Activated naive CD8-positive, alpha-beta T cell treated with anti-CD3 and anti-CD28 coated beads, Interleukin-2, amount 10 ng/mL, durations not matched to agents 7 days and 5 days (primary cell): ENCODE measurements around the gene NHERF2. TPM values are rescaled to one million over a fixed set of nuclear protein-coding genes. Genes with fewer than 3 reads are reported as not detected.

Source experiments
- ATAC-seq: fragments of 150-1000 bp; cut with Tn5 transposase; one replicate; pipeline ENCODE4 v1.10.0; 2021; ENCODE audit warnings: low read depth, moderate library complexity
- POLR2A ChIA-PET: fragments of 350-600 bp; sonication (Branson Sonifier 250); formaldehyde crosslinking; loops from one replicate; lab custom pipeline; 2021; ENCODE audit warnings: antibody characterized with exemption; lab: Charles Lee
- DNase-seq: peaks from one replicate; pipeline ENCODE4 v3.0.0; 2021
- H3K27ac Mint-ChIP-seq: one replicate; pipeline ENCODE4 v1.8.0; 2022; ENCODE audit warnings: mild to moderate bottlenecking, mixed read lengths
- H3K27me3 Mint-ChIP-seq: one replicate; pipeline ENCODE4 v1.8.0; 2022; ENCODE audit warnings: mild to moderate bottlenecking, moderate library complexity, mixed read lengths
- H3K36me3 Mint-ChIP-seq: one replicate; pipeline ENCODE4 v1.8.0; 2021; ENCODE audit warnings: mild to moderate bottlenecking, mixed read lengths
- H3K4me1 Mint-ChIP-seq: one replicate; pipeline ENCODE4 v1.8.0; 2021; ENCODE audit warnings: mixed read lengths
- H3K4me3 Mint-ChIP-seq: one replicate; pipeline ENCODE4 v1.8.0; 2022; ENCODE audit warnings: mild to moderate bottlenecking, moderate library complexity, mixed read lengths
- H3K9me3 Mint-ChIP-seq: one replicate; pipeline ENCODE4 v1.8.0; 2021; ENCODE audit warnings: mixed read lengths
- total RNA-seq, 2 experiments: library from RNA; stranded (reverse); gene quantifications; one replicate each; pipeline ENCODE4 v1.2.3, GENCODE V29; 2021

NHERF2 gene
- total RNA-seq, 2 experiments from 2014 or later = 4.2 to 4.3 TPM

DNA sequence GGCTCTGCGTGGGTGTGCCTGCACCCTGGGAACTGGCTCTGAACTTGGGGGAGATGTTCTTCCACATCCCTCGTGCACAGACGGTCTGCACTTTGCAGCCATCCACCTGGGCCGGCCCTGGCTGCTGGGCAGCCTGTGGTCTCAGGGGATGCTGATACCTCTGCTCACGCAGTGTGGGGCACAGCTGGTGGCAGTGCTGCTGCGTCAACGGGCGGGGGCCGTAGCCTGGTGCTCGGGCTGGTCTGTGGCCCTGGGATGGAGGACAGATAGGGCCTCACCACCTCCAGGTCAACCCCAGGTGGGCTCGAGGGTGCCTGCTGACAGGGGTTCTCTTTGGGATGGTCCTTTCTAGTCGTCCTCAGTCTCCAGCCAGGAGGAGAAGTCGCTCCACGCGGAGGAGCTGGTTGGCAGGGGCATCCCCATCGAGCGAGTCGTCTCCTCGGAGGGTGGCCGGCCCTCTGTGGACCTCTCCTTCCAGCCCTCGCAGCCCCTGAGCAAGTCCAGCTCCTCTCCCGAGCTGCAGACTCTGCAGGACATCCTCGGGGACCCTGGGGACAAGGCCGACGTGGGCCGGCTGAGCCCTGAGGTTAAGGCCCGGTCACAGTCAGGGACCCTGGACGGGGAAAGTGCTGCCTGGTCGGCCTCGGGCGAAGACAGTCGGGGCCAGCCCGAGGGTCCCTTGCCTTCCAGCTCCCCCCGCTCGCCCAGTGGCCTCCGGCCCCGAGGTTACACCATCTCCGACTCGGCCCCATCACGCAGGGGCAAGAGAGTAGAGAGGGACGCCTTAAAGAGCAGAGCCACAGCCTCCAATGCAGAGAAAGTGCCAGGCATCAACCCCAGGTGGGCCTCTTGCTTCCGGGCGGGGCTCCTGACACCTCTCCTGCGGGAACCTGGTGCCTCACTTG lies 57.4 kb downstream of the NHERF2 start:
- Mint-ChIP-seq H3K27ac (no peak overlapping the region), H3K4me1 (no peaks in the 10 kb centered on the region), H3K9me3 (no peaks in the 10 kb centered on the region), H3K36me3 (peaks cover 1% of the 10 kb centered on the region), H3K4me3 (no peak overlapping the region), H3K27me3 (no peaks in the 10 kb centered on the region)
- POLR2A ChIA-PET = no interaction called here
- DNase-seq (no peak), ATAC-seq (no peak)

DNA sequence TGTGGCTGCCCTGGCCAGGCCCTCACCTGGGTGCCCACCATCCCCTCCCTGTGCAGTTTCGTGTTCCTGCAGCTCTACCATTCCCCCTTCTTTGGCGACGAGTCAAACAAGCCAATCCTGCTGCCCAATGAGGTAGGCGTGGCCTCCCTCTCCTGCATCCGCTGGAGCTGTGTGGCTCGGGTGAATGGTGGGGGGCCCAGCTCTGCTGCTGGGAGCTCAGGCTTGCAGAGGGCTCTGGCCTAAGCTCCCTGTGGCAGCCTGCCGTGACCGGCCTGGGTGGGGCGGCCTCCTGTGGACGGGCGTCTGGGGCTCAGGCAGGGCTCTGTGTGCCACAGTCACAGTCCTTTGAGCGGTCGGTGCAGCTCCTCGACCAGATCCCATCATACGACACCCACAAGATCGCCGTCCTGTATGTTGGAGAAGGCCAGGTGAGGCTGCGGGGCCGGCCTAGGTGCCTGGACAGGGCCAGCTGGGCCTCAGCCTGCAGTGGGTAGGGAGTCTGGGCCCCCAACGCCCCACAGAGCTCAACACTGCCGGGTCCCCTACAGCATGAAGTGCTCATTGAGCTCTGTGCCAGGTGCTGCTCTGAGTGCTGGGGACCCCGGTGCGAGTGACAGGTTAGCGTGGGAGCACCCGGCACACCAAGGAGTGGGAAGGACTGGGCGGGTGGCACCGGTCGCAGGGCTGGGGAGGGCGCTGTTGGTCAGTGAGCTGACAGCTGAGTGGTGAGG lies 58.4 kb downstream of the NHERF2 start:
- no peaks in the 10 kb centered on the region for H3K4me1 Mint-ChIP-seq
- H3K27me3 Mint-ChIP-seq = no peaks in the 10 kb centered on the region
- no peak overlapping the region for H3K4me3 Mint-ChIP-seq
- H3K27ac Mint-ChIP-seq = no peak overlapping the region
- peaks cover 1% of the 10 kb centered on the region for H3K36me3 Mint-ChIP-seq
- ATAC-seq = no peak
- POLR2A ChIA-PET = no interaction called here
- DNase-seq = no peak
- H3K9me3 Mint-ChIP-seq = no peaks in the 10 kb centered on the region

DNA sequence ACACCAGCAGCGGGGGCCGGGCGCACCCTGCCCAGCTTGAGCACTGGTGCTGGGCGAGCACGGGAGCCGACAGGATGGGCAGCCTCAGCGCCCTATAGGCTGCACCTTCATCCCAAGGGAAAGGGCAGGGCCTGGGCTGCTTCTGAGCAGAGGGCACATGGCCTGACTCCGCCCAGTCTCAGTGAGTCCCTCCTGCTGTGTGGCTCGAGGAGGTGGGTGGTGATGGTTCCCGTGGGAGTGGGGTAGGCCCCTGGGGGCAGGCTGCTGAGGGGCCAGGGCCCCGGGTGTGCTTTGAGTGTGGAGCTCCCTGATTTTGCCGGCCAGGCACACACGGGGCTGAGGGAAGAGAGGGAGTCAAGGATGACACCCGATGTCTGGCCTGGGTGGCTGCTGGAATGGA lies 59.0 kb downstream of the NHERF2 start:
- Mint-ChIP-seq H3K4me3 (no peak overlapping the region), H3K4me1 (no peaks in the 10 kb centered on the region), H3K27ac (no peak overlapping the region), H3K27me3 (no peaks in the 10 kb centered on the region), H3K36me3 (peaks cover 1% of the 10 kb centered on the region), H3K9me3 (no peaks in the 10 kb centered on the region)
- ATAC-seq = no peak
- POLR2A ChIA-PET = no interaction called here
- DNase-seq = no peak

DNA sequence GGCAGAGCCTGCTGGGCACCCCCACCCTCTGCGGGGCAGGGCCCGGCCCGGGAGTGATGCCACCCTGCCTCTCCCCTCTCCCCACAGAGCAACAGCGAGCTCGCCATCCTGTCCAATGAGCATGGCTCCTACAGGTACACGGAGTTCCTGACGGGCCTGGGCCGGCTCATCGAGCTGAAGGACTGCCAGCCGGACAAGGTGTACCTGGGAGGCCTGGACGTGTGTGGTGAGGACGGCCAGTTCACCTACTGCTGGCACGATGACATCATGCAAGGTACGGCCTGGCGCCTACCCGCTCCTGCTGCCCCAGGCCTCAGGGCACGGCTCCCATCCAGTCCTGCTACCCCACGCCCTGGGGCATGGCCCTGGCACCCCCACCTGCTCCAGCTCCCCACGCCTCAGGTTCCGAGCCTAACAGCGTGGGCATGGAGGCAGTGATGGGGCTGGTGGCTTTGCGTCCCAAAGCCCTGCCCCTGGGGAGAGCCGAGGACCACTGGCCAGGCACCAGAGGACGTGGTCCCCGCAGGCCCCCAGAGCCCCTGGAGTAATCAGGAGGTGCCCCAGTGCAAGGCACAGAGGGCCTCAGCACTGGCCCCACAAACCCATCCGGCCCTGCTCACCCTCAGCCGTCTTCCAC lies 59.5 kb downstream of the NHERF2 start:
- ATAC-seq (no peak), DNase-seq (no peak)
- H3K4me3 Mint-ChIP-seq = no peak overlapping the region
- POLR2A ChIA-PET = interaction anchor here (0.6 kb wide), 1 partner anchor 39 kb away, joined by 3 read pairs; the partner anchor contains the start of genes NTHL1 and TSC2
- H3K4me1 Mint-ChIP-seq = no peaks in the 10 kb centered on the region
- H3K27ac Mint-ChIP-seq = no peak overlapping the region
- no peaks in the 10 kb centered on the region for H3K9me3 Mint-ChIP-seq
- H3K36me3 Mint-ChIP-seq = peaks cover 1% of the 10 kb centered on the region
- H3K27me3 Mint-ChIP-seq = no peaks in the 10 kb centered on the region

DNA sequence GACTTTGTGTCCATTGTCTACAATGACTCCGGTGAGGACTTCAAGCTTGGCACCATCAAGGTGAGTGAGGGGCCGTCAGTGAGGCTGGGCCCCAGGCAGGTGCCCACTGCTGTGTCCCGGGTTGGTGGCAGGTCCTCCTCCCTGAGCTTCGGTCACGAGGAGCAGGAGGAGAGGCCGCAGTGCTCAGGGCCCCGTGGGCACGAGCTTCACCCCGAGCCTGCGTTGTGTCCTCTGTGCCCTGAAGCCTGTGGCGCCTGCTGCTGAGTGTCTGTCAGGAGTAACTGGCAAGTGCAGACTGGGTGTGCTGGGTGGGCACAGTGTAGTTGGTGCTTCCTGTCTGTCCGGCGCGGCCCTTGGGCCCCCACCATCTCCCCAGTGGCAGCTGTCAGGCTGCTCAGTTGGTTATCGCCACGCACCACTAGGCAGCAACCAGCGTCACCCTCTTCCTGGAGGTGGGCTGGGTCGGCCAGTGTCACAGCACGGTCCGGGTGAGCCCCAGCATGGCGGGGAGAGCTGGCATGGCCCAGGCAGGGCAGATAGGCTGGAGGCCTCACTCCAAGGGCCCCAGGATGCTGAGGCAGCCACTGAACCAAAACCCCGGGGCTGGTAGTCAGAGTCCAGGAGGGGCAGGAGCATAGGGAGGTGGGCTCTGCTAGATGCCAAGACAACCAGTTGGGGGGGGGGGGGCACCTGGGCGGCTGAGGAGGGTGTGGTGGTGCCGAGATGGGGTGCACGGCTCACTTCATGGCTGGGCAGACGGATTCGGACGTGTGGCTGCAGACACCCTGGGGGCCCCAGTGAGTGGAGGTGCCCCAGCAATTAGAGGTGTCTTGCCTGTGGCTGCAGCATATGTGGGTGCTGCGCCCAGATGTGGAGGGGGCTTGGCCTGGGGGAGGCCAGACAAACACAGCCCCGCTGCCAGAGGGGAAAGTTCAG lies 60.4 kb downstream of the NHERF2 start:
- H3K36me3 Mint-ChIP-seq = peaks cover 1% of the 10 kb centered on the region
- POLR2A ChIA-PET = interaction anchor here (0.6 kb wide), 1 partner anchor 40 kb away, joined by 3 read pairs; the partner anchor contains the start of genes NTHL1 and TSC2
- DNase-seq (no peak), ATAC-seq (no peak)
- no peak overlapping the region for H3K27ac Mint-ChIP-seq
- no peak overlapping the region for H3K4me3 Mint-ChIP-seq
- H3K27me3 Mint-ChIP-seq = no peaks in the 10 kb centered on the region
- no peaks in the 10 kb centered on the region for H3K9me3 Mint-ChIP-seq
- no peaks in the 10 kb centered on the region for H3K4me1 Mint-ChIP-seq

DNA sequence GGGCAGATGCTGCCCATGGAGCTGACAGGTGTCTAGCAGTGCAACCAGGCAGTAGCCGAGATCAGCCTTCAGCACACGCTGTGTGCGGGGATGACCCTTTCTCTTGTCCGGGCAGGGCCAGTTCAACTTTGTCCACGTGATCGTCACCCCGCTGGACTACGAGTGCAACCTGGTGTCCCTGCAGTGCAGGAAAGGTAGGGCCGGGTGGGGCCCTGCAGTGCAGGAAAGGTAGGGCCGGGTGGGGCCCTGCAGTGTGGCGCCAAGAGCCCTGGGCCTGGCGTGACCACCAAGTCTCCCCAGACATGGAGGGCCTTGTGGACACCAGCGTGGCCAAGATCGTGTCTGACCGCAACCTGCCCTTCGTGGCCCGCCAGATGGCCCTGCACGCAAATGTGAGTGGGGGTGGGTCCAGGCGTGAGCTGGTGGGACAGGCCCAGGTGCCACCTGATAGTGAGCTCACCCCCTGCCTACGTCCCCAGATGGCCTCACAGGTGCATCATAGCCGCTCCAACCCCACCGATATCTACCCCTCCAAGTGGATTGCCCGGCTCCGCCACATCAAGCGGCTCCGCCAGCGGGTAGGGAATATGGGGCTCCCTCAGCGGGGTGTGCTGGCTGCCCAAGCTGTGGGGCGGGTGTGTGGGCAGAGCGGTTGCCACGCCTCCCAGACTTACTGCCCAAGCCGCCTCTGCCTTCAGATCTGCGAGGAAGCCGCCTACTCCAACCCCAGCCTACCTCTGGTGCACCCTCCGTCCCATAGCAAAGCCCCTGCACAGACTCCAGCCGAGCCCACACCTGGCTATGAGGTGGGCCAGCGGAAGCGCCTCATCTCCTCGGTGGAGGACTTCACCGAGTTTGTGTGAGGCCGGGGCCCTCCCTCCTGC lies 61.3 kb downstream of the NHERF2 start:
- Mint-ChIP-seq H3K27ac (no peak overlapping the region), H3K36me3 (no peaks in the 10 kb centered on the region)
- POLR2A ChIA-PET = no interaction called here

More for the DNA sequence above, 61.3 kb downstream of the NHERF2 start:
- ATAC-seq (no peak), DNase-seq (no peak)
- H3K4me1 Mint-ChIP-seq = no peaks in the 10 kb centered on the region
- no peaks in the 10 kb centered on the region for H3K27me3 Mint-ChIP-seq
- H3K9me3 Mint-ChIP-seq = no peaks in the 10 kb centered on the region
- no peak overlapping the region for H3K4me3 Mint-ChIP-seq

Other genes with a start within 250 kb of the NHERF2 start
- gene SPSB3, start 244.3 kb upstream of the NHERF2 start, total RNA-seq = 10 to 100 TPM; 67.8 to 74.1 TPM
- 10 to 100 TPM; 55.6 to 55.9 TPM for gene NUBP2, start 243.9 kb upstream of the NHERF2 start, total RNA-seq
- under 1 TPM; 0.23 to 0.55 TPM for gene IGFALS, start 233.2 kb upstream of the NHERF2 start, total RNA-seq
- 10 to 100 TPM; 48.7 to 51.6 TPM for gene HAGH, start 200.1 kb upstream of the NHERF2 start, total RNA-seq
- 10 to 100 TPM; 12.0 to 12.2 TPM for gene FAHD1, start 199.7 kb upstream of the NHERF2 start, total RNA-seq
- gene MEIOB, start 154.7 kb upstream of the NHERF2 start, total RNA-seq = not detected
- gene HS3ST6, start 108.5 kb upstream of the NHERF2 start, total RNA-seq = not detected
- 10 to 100 TPM; 12.0 to 12.5 TPM for gene MSRB1, start 83.7 kb upstream of the NHERF2 start, total RNA-seq
- not detected for gene RPL3L, start 72.2 kb upstream of the NHERF2 start, total RNA-seq
- gene NDUFB10, start 67.4 kb upstream of the NHERF2 start, total RNA-seq = 100 to 1,000 TPM; 108 to 115 TPM
- gene RPS2, start 62.1 kb upstream of the NHERF2 start, total RNA-seq = 1,000 to 10,000 TPM; 2,404 to 2,409 TPM
- gene RNF151, start 60.0 kb upstream of the NHERF2 start, total RNA-seq = not detected
- 10 to 100 TPM; 29.4 to 30.7 TPM for gene TBL3, start 54.8 kb upstream of the NHERF2 start, total RNA-seq
- 1 to 10 TPM in 1 of 2 experiments, under 1 TPM in 1; 0.58 to 1.8 TPM for gene NOXO1, start 45.4 kb upstream of the NHERF2 start, total RNA-seq
- 10 to 100 TPM; 28.8 to 31.9 TPM for gene GFER, start 42.7 kb upstream of the NHERF2 start, total RNA-seq
- 1 to 10 TPM; 2.0 to 2.2 TPM for gene SYNGR3, start 36.9 kb upstream of the NHERF2 start, total RNA-seq
- gene ZNF598, start 17.1 kb upstream of the NHERF2 start, total RNA-seq = 10 to 100 TPM; 67.8 to 77.1 TPM
- gene NPW, start 7.1 kb upstream of the NHERF2 start, total RNA-seq = under 1 TPM in 1 of 2 experiments, not detected in 1; 0.42 TPM
- 10 to 100 TPM; 19.4 to 20.7 TPM for gene NTHL1, start 20.9 kb downstream of the NHERF2 start, total RNA-seq
- gene TSC2, start 21.1 kb downstream of the NHERF2 start, total RNA-seq = 100 to 1,000 TPM; 113 to 125 TPM
- 10 to 100 TPM; 95.5 to 97.3 TPM for gene PKD1, start 109.0 kb downstream of the NHERF2 start, total RNA-seq
- under 1 TPM; 0.40 to 0.69 TPM for gene RAB26, start 121.7 kb downstream of the NHERF2 start, total RNA-seq
- gene TRAF7, start 128.9 kb downstream of the NHERF2 start, total RNA-seq = 10 to 100 TPM; 50.2 to 51.8 TPM
- 1 to 10 TPM in 1 of 2 experiments, under 1 TPM in 1; 0.88 to 1.1 TPM for gene CASKIN1, start 169.7 kb downstream of the NHERF2 start, total RNA-seq
- 10 to 100 TPM; 32.1 to 33.1 TPM for gene MLST8, start 178.6 kb downstream of the NHERF2 start, total RNA-seq
- 10 to 100 TPM; 17.3 to 18.4 TPM for gene BRICD5, start 184.0 kb downstream of the NHERF2 start, total RNA-seq
- 10 to 100 TPM; 22.6 to 23.2 TPM for gene PGP, start 187.9 kb downstream of the NHERF2 start, total RNA-seq
- 10 to 100 TPM; 34.1 to 34.8 TPM for gene E4F1, start 196.7 kb downstream of the NHERF2 start, total RNA-seq
- gene DNASE1L2, start 209.5 kb downstream of the NHERF2 start, total RNA-seq = 1 to 10 TPM; 2.2 to 3.2 TPM
- gene ECI1, start 224.7 kb downstream of the NHERF2 start, total RNA-seq = 10 to 100 TPM; 37.4 to 38.0 TPM
- gene RNPS1, start 241.2 kb downstream of the NHERF2 start, total RNA-seq = 100 to 1,000 TPM; 212 to 220 TPM